WTC11 (cell line): ENCODE data around the gene TNXB. TPM values are rescaled to one million over a fixed set of nuclear protein-coding genes. Genes with fewer than 3 reads are reported as not detected.

Experiments used
- ATAC-seq: fragments of 200-7000 bp; cut with Tn5 transposase; 2 replicates; pipeline ENCODE4 v1.10.0; 2021; ENCODE audit warnings: mild to moderate bottlenecking, moderate library complexity
- CTCF ChIA-PET: fragments of 300-600 bp; sonication (Branson Sonifier 250); formaldehyde crosslinking; loops from one replicate; lab custom pipeline; 2021; ENCODE audit warnings: antibody characterized with exemption; lab: Charles Lee
- POLR2A ChIA-PET: fragments of 350-600 bp; sonication (Branson Sonifier 250); formaldehyde crosslinking; loops from one replicate; lab custom pipeline; 2021; ENCODE audit warnings: antibody characterized with exemption; lab: Charles Lee
- DNase-seq: peaks from one replicate; pipeline ENCODE4 v3.0.0; 2021; ENCODE audit warnings: low spot score
- H3K27ac Mint-ChIP-seq: 2 replicates; pipeline ENCODE4 v1.8.0; 2021; ENCODE audit warnings: mixed read lengths
- H3K27me3 Mint-ChIP-seq: 2 replicates; pipeline ENCODE4 v1.8.0; 2021; ENCODE audit warnings: low read depth, mild to moderate bottlenecking, moderate library complexity, mixed read lengths
- H3K36me3 Mint-ChIP-seq: 2 replicates; pipeline ENCODE4 v1.8.0; 2021; ENCODE audit warnings: mixed read lengths
- H3K4me1 Mint-ChIP-seq: 2 replicates; pipeline ENCODE4 v1.8.0; 2022; ENCODE audit warnings: mixed read lengths
- H3K4me3 Mint-ChIP-seq: 2 replicates; pipeline ENCODE4 v1.8.0; 2021; ENCODE audit warnings: mild to moderate bottlenecking, moderate library complexity, mixed read lengths
- H3K9me3 Mint-ChIP-seq: 2 replicates; pipeline ENCODE4 v1.8.0; 2021; ENCODE audit warnings: mixed read lengths
- ATF1 ChIP-seq: sonication (generic); formaldehyde crosslinking; IDR thresholded peaks from 2 replicates; pipeline ENCODE4 v1.8.1; 2023; ENCODE audit warnings: mild to moderate bottlenecking, moderate library complexity, missing genetic modification reagents
- EMX1 ChIP-seq: fragments of 250-450 bp; sonication (Bioruptor Pico); IDR thresholded peaks from 2 replicates; pipeline ENCODE4 v1.8.0; 2021; ENCODE audit warnings: mild to moderate bottlenecking
- ETV6 ChIP-seq: sonication (generic); formaldehyde crosslinking; IDR thresholded peaks from 2 replicates; pipeline ENCODE4 v1.8.1; 2022; ENCODE audit warnings: mild to moderate bottlenecking, missing genetic modification reagents
- FOXJ3 ChIP-seq: sonication (generic); formaldehyde crosslinking; IDR thresholded peaks from 2 replicates; pipeline ENCODE4 v1.9.0; 2021; ENCODE audit warnings: missing genetic modification reagents, mild to moderate bottlenecking, borderline replicate concordance
- FOXP4 ChIP-seq: sonication (generic); formaldehyde crosslinking; IDR thresholded peaks from 2 replicates; pipeline ENCODE4 v1.8.0; 2022; ENCODE audit warnings: mild to moderate bottlenecking, missing genetic modification reagents
- MXD4 ChIP-seq: fragments of 250-450 bp; sonication (Bioruptor Pico); IDR thresholded peaks from 2 replicates; pipeline ENCODE4 v1.8.0; 2021; ENCODE audit warnings: mild to moderate bottlenecking, moderate library complexity, borderline replicate concordance
- NFATC4 ChIP-seq: fragments of 250-450 bp; sonication (Bioruptor Pico); IDR thresholded peaks from 2 replicates; pipeline ENCODE4 v1.9.0; 2021; ENCODE audit warnings: mild to moderate bottlenecking
- OVOL2 ChIP-seq: fragments of 250-450 bp; sonication (Bioruptor Pico); IDR thresholded peaks from 2 replicates; pipeline ENCODE4 v1.9.0; 2021; ENCODE audit warnings: mild to moderate bottlenecking, borderline replicate concordance
- TCF7 ChIP-seq: sonication (generic); formaldehyde crosslinking; IDR thresholded peaks from 2 replicates; pipeline ENCODE4 v1.8.0; 2022; ENCODE audit warnings: mild to moderate bottlenecking, low read depth, missing genetic modification reagents, moderate library complexity
- TEAD4 ChIP-seq: sonication (generic); formaldehyde crosslinking; IDR thresholded peaks from 2 replicates; pipeline ENCODE4 v1.8.0; 2022; ENCODE audit warnings: mild to moderate bottlenecking, missing genetic modification reagents
- TP53 ChIP-seq: sonication (generic); formaldehyde crosslinking; IDR thresholded peaks from 2 replicates; pipeline ENCODE4 v1.8.1; 2023; ENCODE audit warnings: mild to moderate bottlenecking, missing genetic modification reagents
- ZNF121 ChIP-seq: sonication (generic); formaldehyde crosslinking; IDR thresholded peaks from 2 replicates; pipeline ENCODE4 v1.8.0; 2023; ENCODE audit warnings: missing genetic modification reagents
- ZNF138 ChIP-seq: sonication (generic); formaldehyde crosslinking; conservative IDR thresholded peaks from 2 replicates; pipeline ENCODE4 v1.8.1; 2022; ENCODE audit warnings: mild to moderate bottlenecking, moderate library complexity, missing genetic modification reagents
- ZNF263 ChIP-seq: sonication (generic); formaldehyde crosslinking; IDR thresholded peaks from 2 replicates; pipeline ENCODE4 v1.8.1; 2022; ENCODE audit warnings: low read depth, mild to moderate bottlenecking, moderate library complexity, missing genetic modification reagents
- ZNF281 ChIP-seq: sonication (generic); formaldehyde crosslinking; IDR thresholded peaks from 2 replicates; pipeline ENCODE4 v1.8.0; 2023; ENCODE audit warnings: mild to moderate bottlenecking, missing genetic modification reagents
- ZNF416 ChIP-seq: fragments of 250-450 bp; sonication (Bioruptor Pico); IDR thresholded peaks from 2 replicates; pipeline ENCODE4 v1.9.0; 2021; ENCODE audit warnings: mild to moderate bottlenecking, inconsistent platforms
- ZNF423 ChIP-seq: fragments of 250-450 bp; sonication (Bioruptor Pico); IDR thresholded peaks from 2 replicates; pipeline ENCODE4 v2.1.2; 2022; ENCODE audit warnings: mild to moderate bottlenecking, moderate library complexity
- ZNF671 ChIP-seq: fragments of 250-450 bp; sonication (Bioruptor Pico); IDR thresholded peaks from 2 replicates; pipeline ENCODE4 v1.8.0; 2021; ENCODE audit warnings: mild to moderate bottlenecking
- total RNA-seq: library from RNA; stranded (reverse); gene quantifications from 3 replicates; pipeline ENCODE4 v1.2.3, GENCODE V29; 2021
- TF ChIP-seq, protein P1 (sequence below): fragments of 250-450 bp; sonication (Bioruptor Pico); IDR thresholded peaks from 2 replicates; pipeline ENCODE4 v1.9.0; 2021; ENCODE audit warnings: mild to moderate bottlenecking, borderline replicate concordance
- TF ChIP-seq, protein P2 (sequence below): sonication (generic); formaldehyde crosslinking; IDR thresholded peaks from 2 replicates; pipeline ENCODE4 v1.8.0; 2022; ENCODE audit warnings: mild to moderate bottlenecking, missing genetic modification reagents
- TF ChIP-seq, protein P3 (sequence below): fragments of 250-450 bp; sonication (Bioruptor Pico); IDR thresholded peaks from 2 replicates; pipeline ENCODE4 v1.9.0; 2021; ENCODE audit warnings: moderate library complexity, mild to moderate bottlenecking, inconsistent platforms, borderline replicate concordance
- TF ChIP-seq, protein P4 (sequence below): fragments of 250-450 bp; sonication (Bioruptor Pico); conservative IDR thresholded peaks from 2 replicates; pipeline ENCODE4 v1.9.0; 2021; ENCODE audit warnings: mild to moderate bottlenecking
- TF ChIP-seq, protein P5 (sequence below): fragments of 250-450 bp; sonication (Bioruptor Pico); IDR thresholded peaks from 2 replicates; pipeline ENCODE4 v2.1.2; 2022; ENCODE audit warnings: mild to moderate bottlenecking, moderate library complexity

The TNXB gene
- total RNA-seq, 1 experiment from 2014 or later, result 6.4 TPM

DNA sequence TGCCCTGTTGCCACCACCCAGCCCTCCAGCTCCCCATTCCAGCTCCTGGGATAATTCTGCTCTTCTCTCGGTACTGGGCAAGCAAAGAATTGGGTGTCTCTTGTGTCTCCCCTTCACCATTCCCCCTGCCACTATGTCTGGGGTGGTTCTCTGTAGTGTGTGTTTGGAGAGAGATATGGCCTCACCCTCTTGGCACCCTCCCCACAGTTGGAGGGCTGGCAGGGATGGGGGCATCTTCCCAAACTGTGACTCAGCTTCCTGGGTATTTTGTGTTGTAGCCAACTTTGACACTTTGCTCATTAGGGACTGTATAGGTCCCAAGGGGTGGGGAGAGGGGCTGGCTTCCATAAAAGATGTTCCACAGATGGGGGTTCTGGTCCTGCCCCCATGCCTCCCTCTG lies 1.7 kb downstream of the TNXB start:
- CTCF ChIA-PET, result interaction anchor here (1.0 to 1.8 kb wide), 6 partner anchors 10 to 61 kb away, joined by 3 to 6 read pairs (median 4); no protein-coding TSS in a partner anchor

GRCh38 chr6:32105433-32105832 lies 3.7 kb downstream of the TNXB start:
- ChIA-PET CTCF (no interaction called here), POLR2A (no interaction called here)
- no peak overlapping the region for H3K4me3 Mint-ChIP-seq
- peaks cover 34% of the 10 kb centered on the region for H3K27me3 Mint-ChIP-seq
- H3K9me3 Mint-ChIP-seq, result peaks cover 8% of the 10 kb centered on the region
- H3K27ac Mint-ChIP-seq, result no peak overlapping the region
- H3K4me1 Mint-ChIP-seq, result peaks cover 20% of the 10 kb centered on the region
- DNase-seq, result no peak
- no peak for ATAC-seq
- H3K36me3 Mint-ChIP-seq, result no peaks in the 10 kb centered on the region
- TF ChIP-seq FOXP4 (CRISPR knock-in tag), result peak; percentile 80; the same call in 1 of the 2 replicates
- TF ChIP-seq ZNF263 (CRISPR knock-in tag), result no peak
- no peak for TF ChIP-seq ATF1 (CRISPR knock-in tag)
- TF ChIP-seq ZNF121 (CRISPR knock-in tag), result 0 out of 2 replicates have a peak, but pooled peaks have one; percentile 4
- 0 out of 2 replicates have a peak, but pooled peaks have one; percentile 35 for TF ChIP-seq FOXJ3 (CRISPR knock-in tag)
- TF ChIP-seq ZNF281 (CRISPR knock-in tag), result peak; percentile 33; the same call in 1 of the 2 replicates
- no peak for TF ChIP-seq ZNF138 (CRISPR knock-in tag)
- no peak for TF ChIP-seq OVOL2
- TF ChIP-seq TCF7 (CRISPR knock-in tag), result peak; percentile 73; the same call in 1 of the 2 replicates

More for the DNA sequence above, 1.7 kb downstream of the TNXB start:
- POLR2A ChIA-PET, result no interaction called here
- Mint-ChIP-seq H3K4me3 (no peak overlapping the region; the same call in 1 of the 2 replicates), H3K27me3 (peaks cover 29% of the 10 kb centered on the region), H3K36me3 (no peaks in the 10 kb centered on the region), H3K4me1 (peaks cover 20% of the 10 kb centered on the region), H3K27ac (no peak overlapping the region), H3K9me3 (peaks cover 4% of the 10 kb centered on the region)
- no peak for DNase-seq
- no peak for ATAC-seq
- TF ChIP-seq MXD4 (CRISPR knock-in tag) (no peak), ATF1 (CRISPR knock-in tag) (no peak), TEAD4 (CRISPR knock-in tag) (no peak), ZNF121 (CRISPR knock-in tag) (no peak), EMX1 (CRISPR knock-in tag) (no peak), TP53 (CRISPR knock-in tag) (no peak), ZNF671 (CRISPR knock-in tag) (no peak), ZNF423 (CRISPR knock-in tag) (no peak), ZNF416 (CRISPR knock-in tag) (no peak), NFATC4 (CRISPR knock-in tag) (no peak), ETV6 (no peak)
- TF ChIP-seq, protein P1, sequence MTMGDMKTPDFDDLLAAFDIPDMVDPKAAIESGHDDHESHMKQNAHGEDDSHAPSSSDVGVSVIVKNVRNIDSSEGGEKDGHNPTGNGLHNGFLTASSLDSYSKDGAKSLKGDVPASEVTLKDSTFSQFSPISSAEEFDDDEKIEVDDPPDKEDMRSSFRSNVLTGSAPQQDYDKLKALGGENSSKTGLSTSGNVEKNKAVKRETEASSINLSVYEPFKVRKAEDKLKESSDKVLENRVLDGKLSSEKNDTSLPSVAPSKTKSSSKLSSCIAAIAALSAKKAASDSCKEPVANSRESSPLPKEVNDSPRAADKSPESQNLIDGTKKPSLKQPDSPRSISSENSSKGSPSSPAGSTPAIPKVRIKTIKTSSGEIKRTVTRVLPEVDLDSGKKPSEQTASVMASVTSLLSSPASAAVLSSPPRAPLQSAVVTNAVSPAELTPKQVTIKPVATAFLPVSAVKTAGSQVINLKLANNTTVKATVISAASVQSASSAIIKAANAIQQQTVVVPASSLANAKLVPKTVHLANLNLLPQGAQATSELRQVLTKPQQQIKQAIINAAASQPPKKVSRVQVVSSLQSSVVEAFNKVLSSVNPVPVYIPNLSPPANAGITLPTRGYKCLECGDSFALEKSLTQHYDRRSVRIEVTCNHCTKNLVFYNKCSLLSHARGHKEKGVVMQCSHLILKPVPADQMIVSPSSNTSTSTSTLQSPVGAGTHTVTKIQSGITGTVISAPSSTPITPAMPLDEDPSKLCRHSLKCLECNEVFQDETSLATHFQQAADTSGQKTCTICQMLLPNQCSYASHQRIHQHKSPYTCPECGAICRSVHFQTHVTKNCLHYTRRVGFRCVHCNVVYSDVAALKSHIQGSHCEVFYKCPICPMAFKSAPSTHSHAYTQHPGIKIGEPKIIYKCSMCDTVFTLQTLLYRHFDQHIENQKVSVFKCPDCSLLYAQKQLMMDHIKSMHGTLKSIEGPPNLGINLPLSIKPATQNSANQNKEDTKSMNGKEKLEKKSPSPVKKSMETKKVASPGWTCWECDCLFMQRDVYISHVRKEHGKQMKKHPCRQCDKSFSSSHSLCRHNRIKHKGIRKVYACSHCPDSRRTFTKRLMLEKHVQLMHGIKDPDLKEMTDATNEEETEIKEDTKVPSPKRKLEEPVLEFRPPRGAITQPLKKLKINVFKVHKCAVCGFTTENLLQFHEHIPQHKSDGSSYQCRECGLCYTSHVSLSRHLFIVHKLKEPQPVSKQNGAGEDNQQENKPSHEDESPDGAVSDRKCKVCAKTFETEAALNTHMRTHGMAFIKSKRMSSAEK (CRISPR knock-in tag), result no peak
- TF ChIP-seq, protein P2, sequence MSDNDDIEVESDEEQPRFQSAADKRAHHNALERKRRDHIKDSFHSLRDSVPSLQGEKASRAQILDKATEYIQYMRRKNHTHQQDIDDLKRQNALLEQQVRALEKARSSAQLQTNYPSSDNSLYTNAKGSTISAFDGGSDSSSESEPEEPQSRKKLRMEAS, result no peak
- TF ChIP-seq, protein P3, sequence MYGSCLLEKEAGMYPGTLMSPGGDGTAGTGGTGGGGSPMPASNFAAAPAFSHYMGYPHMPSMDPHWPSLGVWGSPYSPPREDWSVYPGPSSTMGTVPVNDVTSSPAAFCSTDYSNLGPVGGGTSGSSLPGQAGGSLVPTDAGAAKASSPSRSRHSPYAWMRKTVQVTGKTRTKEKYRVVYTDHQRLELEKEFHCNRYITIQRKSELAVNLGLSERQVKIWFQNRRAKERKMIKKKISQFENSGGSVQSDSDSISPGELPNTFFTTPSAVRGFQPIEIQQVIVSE (CRISPR knock-in tag), result no peak
- TF ChIP-seq, protein P4, sequence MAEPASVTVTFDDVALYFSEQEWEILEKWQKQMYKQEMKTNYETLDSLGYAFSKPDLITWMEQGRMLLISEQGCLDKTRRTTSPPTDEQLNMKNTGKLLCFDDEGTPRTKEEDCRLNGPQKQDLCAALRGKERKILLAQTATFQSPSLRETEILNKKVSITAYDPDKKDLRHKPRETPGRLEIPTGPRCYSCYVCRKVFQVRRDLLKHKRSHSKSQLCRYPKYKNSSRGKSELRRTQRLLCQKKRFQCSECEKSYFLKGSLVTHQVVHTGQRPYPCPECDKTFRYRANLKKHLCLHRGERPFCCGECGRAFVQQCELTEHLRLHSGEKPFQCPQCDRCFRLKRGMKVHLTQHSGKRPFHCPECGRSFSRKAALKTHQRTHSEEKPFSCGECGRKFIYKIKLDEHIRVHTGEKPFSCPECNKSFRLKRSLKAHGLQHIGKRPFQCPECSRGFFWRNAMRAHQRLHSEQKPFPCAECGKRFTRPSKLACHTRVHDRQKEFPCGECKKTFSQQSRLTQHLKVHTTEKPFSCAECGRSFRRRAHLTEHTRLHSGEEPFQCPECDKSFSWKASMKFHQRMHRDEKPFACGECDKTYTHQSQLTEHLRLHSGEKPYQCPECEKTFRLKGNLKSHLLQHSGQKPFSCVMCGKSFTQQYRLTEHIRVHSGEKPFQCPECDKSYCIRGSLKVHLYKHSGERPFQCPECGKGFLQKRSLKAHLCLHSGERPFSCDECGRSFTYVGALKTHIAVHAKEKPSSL (CRISPR knock-in tag), result no peak
- TF ChIP-seq, protein P5, sequence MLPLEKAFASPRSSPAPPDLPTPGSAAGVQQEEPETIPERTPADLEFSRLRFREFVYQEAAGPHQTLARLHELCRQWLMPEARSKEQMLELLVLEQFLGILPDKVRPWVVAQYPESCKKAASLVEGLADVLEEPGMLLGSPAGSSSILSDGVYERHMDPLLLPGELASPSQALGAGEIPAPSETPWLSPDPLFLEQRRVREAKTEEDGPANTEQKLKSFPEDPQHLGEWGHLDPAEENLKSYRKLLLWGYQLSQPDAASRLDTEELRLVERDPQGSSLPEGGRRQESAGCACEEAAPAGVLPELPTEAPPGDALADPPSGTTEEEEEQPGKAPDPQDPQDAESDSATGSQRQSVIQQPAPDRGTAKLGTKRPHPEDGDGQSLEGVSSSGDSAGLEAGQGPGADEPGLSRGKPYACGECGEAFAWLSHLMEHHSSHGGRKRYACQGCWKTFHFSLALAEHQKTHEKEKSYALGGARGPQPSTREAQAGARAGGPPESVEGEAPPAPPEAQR (CRISPR knock-in tag), result no peak
